HG03039 (cell line): Measurements from ENCODE around the gene C1QTNF3.

Experiments
- ATAC-seq: cut with Tn5 transposase; IDR thresholded peaks from one replicate; pipeline ENCODE4 v1.9.1; 2021; ENCODE audit warnings: mild to moderate bottlenecking, moderate library complexity; ENCODE audit not compliant: unreplicated experiment

Gene C1QTNF3

GRCh38 chr5:34002629-34003328, 40.2 kb downstream of the C1QTNF3 start:
- no peak for ATAC-seq

- ATAC-seq = no peak
These were observed 41.7 kb downstream of the C1QTNF3 start for GRCh38 chr5:34001241-34001841.

GRCh38 chr5:33999978-34000377, 43.0 kb downstream of the C1QTNF3 start:
- ATAC-seq = no peak

- ATAC-seq = peak; percentile 56
These were observed 45.6 kb downstream of the C1QTNF3 start for GRCh38 chr5:33997331-33997983.

- ATAC-seq = no peak
These were observed 47.1 kb downstream of the C1QTNF3 start for GRCh38 chr5:33995865-33996264.

DNA sequence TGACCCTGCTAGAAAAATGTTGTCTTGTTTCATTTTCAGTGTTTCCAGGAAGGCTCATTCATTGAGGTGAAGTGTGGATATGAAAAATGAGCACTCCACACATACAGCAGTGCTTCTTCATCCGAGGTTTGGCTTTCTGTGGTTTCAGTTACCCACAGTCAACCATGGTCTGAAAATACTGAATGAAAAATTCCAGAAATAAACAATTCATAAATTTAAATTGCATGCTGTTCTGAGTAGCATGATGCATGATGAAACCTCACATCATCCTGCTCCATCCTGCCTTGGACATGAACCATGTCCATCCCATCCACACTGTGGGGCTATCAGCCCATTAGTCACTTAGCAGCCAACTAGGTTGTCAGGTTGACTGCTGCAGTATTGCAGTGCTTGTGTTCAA, 48.2 kb downstream of the C1QTNF3 start:
- ATAC-seq = no peak

DNA sequence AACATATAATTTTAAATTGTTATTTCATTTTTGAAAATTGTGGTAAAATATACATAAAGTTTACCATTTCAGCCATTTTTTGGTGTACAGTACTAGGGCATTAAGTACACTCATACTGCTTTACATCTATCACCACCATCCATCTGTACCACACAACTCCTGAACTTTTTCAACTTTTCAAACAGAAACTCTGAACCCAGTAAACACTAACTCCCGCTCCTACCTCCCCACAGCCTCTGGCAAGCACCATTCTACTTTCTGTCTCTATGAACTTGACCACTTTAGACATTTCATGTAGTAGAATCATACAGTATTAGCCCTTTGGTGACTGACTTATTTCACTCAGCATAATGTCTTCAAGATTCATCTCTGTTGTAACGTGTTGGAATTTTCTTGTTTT, 50.1 kb downstream of the C1QTNF3 start:
- no peak for ATAC-seq

DNA sequence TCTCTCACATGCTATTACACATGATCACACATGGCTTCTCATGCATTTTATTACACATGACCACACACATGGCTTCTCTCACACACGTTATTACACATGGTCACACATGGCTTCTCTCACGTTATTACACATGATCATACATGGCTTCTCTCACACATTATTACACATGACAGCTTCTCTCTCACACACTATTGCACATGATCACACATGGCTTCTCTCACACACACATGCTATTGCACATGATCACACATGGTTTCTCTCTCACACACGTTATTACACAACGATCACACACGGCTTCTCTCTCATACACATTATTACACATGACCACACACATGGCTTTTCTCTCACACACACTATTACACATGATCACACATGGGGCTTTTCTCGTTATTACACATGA, 57.6 kb downstream of the C1QTNF3 start:
- no peak for ATAC-seq

DNA sequence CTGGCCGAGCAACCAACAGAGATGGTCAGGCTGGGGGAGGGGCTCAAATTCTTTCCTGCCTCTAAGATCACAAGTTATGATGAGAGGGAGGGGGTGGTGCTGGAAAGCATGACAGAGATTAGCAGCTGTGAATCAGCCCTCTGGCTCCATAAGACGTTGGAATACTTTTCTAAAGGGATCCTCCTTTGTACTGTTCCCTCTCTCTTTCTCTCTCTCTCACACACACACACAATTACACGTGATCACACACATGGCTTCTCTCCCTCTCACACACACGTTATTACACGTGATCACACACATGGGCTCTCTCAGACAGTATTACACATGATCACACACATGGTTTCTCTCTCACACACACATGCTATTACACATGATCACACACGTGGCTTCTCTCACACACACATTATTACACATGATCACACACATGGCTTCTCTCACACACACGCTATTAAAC, 58.3 kb downstream of the C1QTNF3 start, which contains the start of gene SLC45A2:
Gene SLC45A2, minus strand, starts transcription at position 23 of the 454 bp plus-strand sequence. CDS start 110 bp downstream, outside the sequence.
- ATAC-seq = no peak

DNA sequence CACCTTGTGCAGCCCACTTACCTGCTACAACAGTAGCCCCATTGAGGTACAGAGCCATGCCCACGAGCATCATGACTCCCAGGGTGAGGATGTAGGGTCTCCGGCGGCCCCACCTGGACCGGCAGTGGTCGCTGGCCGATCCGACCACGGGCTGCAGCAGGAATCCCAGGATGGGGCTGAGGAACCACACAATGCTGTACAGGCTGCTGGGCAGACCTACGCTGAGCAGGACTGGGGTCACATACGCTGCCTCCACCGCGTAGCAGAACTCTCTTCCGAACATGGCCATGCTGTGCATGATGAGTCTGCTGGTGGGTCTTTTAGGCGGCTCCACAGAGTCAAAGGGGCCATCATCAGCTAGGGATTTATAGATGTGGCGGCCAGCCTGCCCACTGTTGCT, 58.8 kb downstream of the C1QTNF3 start:
- ATAC-seq = no peak

- ATAC-seq = no peak
These were observed 61.4 kb downstream of the C1QTNF3 start for GRCh38 chr5:33981408-33982162.

DNA sequence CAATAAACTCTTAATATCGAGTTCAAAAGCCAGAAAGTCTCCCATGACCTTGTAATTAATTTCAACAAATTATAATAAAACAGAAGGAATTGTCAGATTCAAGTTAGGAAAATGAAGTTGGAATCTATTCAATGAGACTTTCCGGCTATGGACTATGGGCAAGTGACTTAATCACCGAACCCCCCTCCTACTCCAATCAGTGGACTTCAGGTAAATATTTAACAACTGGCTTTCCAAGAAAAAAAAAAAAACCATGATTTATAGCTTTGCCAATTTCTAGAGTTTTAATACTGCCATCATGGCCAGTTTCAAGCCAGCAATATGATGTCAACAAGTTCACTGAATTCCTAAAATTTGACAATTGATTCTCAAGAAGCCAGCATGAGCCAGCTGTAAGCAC, 63.0 kb downstream of the C1QTNF3 start:
- ATAC-seq = no peak

GRCh38 chr5:33978306-33978705, 64.7 kb downstream of the C1QTNF3 start:
- no peak for ATAC-seq

GRCh38 chr5:33976307-33976706, 66.7 kb downstream of the C1QTNF3 start:
- ATAC-seq = no peak

DNA sequence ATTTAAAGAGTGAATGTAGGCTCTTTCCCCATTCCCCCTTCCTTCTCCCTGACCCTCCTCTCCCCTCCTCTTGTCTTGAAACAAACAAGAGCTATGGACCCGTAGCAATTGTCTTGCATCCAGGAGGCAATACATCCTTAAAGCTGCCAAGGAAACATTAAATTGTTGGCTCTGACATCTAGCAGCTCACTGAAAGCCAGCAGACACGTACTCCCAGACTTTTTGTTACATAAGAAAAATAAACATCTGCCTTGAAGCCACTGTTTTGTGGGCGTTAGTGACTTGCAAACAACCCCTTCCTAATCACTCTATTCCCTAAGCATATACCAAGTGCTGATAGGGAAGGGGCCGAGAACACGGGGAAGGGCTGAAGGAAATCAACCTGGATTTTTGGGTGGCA, 67.2 kb downstream of the C1QTNF3 start:
- ATAC-seq = no peak

DNA sequence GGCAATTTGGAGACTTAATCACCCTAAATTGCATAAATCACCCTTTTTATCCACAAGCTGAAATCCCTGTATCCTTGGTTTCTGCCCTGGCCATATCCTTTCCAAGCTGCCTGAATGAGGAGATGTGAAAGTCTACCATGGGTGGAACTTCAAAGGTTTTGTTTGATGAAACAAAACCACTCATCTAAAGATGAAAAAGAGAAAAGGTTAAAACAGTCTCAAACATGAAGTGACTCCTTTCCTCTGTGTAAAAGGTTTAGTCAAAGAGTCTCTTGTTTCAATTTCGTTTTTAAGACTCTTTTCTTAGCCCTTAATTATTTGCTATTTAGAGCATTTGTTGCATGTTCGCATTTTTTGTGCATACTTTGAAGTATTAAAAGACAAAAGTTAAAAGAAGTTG, 69.7 kb downstream of the C1QTNF3 start:
- ATAC-seq = no peak

DNA sequence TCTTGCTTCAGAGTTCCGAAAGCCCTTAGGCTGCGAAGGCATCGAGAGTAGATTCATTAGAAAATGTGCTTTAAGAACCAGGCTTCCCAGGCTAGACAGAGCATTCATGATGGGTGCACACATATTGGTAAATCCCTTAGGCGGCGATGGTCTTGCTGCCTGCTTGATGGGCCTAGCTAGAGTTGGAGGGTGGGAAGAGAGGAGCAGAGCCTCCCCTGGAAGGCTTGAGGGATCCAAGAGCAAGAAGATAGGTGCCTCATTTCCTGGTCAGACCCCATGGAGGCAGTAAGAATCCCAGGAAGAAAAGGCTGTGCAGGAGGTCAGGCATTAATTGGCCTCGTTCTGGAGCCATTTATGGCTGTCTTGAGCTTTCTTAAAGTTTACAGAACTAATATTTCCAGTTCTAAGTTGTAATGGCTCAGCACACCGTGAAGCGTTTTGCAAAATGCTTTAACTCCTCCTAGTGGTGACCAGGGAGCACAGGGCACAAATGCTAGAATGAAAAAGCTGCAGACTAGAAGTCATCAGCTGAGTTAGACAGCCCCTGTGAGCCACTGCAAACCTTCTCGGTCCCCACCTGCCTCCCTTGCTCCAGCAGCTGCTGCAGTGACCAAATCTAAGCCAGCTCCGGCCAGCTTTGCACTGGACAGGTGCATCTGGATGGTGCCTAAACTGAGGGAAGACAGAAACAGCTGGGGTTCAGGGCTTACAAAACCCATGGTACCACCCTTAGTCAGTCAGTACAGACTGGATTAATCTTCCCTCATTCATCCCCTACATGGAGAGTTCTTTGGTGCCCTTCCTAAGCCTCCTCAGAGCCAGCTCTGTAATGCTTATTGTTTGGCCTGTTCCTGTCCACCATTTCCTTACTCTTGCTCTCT, 73.2 kb downstream of the C1QTNF3 start:
- peak; percentile 64 for ATAC-seq

DNA sequence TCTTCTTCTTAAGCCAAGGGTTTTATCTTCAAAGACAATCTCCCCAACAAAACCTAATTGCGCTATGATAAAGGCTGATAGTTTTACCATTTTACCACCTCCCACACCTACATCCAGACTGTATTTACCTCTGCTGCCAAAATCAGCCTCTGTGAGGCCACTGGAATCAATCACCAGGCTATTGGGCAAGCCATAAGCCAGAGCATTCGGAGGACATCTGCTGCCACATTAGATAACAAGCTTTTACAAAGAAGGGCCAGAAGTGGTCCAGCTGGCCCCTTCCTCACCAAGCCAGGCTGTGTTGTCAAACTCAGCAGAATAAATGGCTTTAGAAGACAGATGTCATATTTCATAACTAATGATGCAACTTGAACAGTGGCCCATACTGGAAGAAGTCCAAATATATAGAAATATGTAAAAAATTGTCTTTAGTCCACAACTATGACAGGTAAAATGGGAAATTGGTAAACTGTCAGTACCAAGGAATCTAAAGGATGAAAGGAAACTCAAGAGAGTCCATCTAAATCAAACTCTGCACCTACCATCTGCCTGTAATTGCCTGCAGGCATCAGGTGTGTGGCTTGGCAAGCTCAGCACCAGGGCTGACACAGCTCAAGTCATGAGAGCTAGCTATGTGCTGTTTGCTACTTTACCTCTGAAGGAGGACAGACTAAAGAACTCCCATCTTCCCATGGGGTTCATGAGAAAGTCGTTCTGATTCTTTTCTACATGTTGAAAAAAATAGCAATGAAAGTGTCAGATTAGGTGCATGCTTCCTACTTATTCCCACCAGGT, 74.6 kb downstream of the C1QTNF3 start:
- no peak for ATAC-seq
